Measurements from ENCODE around the gene KCNJ10. TPM values are rescaled to one million over a fixed set of nuclear protein-coding genes. Genes with fewer than 3 reads are reported as not detected.

The KCNJ10 gene
- total RNA-seq, 1 experiment from 2014 or later: 1.4 TPM

DNA sequence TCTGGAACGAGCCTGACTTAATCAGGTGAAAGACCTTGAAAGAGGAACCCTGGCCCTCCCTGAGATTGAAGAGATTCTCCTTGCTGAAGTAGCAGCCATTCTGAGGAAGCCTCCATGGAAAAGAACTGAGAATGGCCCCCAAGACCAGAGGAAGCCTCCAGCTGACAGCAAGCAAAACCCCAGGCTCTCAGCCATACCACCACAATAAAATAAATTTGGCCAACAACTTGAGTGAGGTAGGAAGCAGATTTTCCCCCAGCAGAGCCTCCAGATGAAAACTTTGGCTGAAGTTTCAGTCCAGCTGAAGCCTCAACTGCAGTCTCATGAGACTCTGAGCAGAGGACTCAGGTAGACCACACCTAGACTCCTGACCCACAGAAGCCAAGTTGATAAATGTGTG lies 82.0 kb downstream of the KCNJ10 start:
- ChIA-PET POLR2A (no interaction called here), CTCF (interaction anchor here (1.2 kb wide), 1 partner anchor 19 kb away, joined by 3 read pairs; no protein-coding TSS in a partner anchor)
- DNase-seq (ENCODE audit: low spot score) (no peak), ATAC-seq (no peak)
- H3K27me3 Mint-ChIP-seq (ENCODE audit: low read depth): no peaks in the 10 kb centered on the region; the same call in 1 of the 2 replicates
- H3K36me3 Mint-ChIP-seq: no peaks in the 10 kb centered on the region
- TF ChIP-seq PRRX2 (CRISPR knock-in tag; IDR thresholded peaks at IDR 0.05): no peak
- TF ChIP-seq NR1H2 (CRISPR knock-in tag; IDR thresholded peaks at IDR 0.05): no peak
- TF ChIP-seq ZNF121 (CRISPR knock-in tag; IDR thresholded peaks at IDR 0.05): no peak
- TF ChIP-seq SOX15 (CRISPR knock-in tag; IDR thresholded peaks at IDR 0.05): no peak
- no peak for TF ChIP-seq ESRRA (CRISPR knock-in tag; IDR thresholded peaks at IDR 0.05; ENCODE audit: borderline replicate concordance)
- no peak for TF ChIP-seq RELA (CRISPR knock-in tag; IDR thresholded peaks at IDR 0.05; ENCODE audit: borderline replicate concordance)
- TF ChIP-seq NFE2L1 (CRISPR knock-in tag; IDR thresholded peaks at IDR 0.05): no peak
- no peak for TF ChIP-seq ZNF671 (CRISPR knock-in tag; IDR thresholded peaks at IDR 0.05)
- H3K9me3 Mint-ChIP-seq: no peaks in the 10 kb centered on the region
- no peak overlapping the region for H3K4me3 Mint-ChIP-seq
- peaks cover 10% of the 10 kb centered on the region for H3K4me1 Mint-ChIP-seq
- no peak overlapping the region for H3K27ac Mint-ChIP-seq

DNA sequence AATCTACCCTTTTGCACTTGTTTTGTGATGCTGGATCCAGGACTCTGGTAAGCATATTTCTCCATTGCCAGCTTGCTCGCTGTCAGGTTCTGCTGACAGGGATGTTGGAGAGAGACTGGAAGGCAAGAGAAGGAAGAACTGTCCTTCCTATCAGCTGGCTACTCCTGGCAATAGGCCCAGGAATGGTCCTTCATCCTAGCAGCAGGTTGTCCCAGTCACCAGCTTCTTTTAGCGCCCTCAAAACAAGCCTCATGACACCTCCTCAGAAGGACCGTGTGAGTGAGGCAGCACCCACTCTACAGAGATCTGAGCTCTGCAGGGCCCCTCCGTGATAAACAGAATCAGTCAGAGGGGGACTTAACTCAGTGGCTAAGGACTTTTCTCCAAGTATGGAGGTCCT lies 82.8 kb downstream of the KCNJ10 start:
- no peak overlapping the region for H3K27ac Mint-ChIP-seq
- no peaks in the 10 kb centered on the region; the same call in 1 of the 2 replicates for H3K27me3 Mint-ChIP-seq (ENCODE audit: low read depth)
- TF ChIP-seq NR3C1 (CRISPR knock-in tag; conservative IDR thresholded peaks at IDR 0.05; ENCODE audit: low read depth) (no peak), SP1 (CRISPR knock-in tag; conservative IDR thresholded peaks at IDR 0.05) (no peak), ZNF317 (CRISPR knock-in tag; IDR thresholded peaks at IDR 0.05; ENCODE audit: borderline replicate concordance, low read depth) (no peak), KAT7 (CRISPR knock-in tag; IDR thresholded peaks at IDR 0.05; ENCODE audit: borderline replicate concordance) (no peak), OVOL2 (CRISPR knock-in tag; IDR thresholded peaks at IDR 0.05; ENCODE audit: borderline replicate concordance) (no peak), SMAD3 (CRISPR knock-in tag; IDR thresholded peaks at IDR 0.05; ENCODE audit: borderline replicate concordance) (no peak), RORB (CRISPR knock-in tag; IDR thresholded peaks at IDR 0.05) (no peak), ATF1 (CRISPR knock-in tag; IDR thresholded peaks at IDR 0.05) (no peak), TEAD4 (CRISPR knock-in tag; IDR thresholded peaks at IDR 0.05) (no peak)
- TF ChIP-seq, protein P1, sequence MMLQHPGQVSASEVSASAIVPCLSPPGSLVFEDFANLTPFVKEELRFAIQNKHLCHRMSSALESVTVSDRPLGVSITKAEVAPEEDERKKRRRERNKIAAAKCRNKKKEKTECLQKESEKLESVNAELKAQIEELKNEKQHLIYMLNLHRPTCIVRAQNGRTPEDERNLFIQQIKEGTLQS (CRISPR knock-in tag; conservative IDR thresholded peaks at IDR 0.05): no peak
- TF ChIP-seq, protein P2, sequence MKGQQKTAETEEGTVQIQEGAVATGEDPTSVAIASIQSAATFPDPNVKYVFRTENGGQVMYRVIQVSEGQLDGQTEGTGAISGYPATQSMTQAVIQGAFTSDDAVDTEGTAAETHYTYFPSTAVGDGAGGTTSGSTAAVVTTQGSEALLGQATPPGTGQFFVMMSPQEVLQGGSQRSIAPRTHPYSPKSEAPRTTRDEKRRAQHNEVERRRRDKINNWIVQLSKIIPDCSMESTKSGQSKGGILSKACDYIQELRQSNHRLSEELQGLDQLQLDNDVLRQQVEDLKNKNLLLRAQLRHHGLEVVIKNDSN (CRISPR knock-in tag; IDR thresholded peaks at IDR 0.05): no peak
- TF ChIP-seq, protein P3, sequence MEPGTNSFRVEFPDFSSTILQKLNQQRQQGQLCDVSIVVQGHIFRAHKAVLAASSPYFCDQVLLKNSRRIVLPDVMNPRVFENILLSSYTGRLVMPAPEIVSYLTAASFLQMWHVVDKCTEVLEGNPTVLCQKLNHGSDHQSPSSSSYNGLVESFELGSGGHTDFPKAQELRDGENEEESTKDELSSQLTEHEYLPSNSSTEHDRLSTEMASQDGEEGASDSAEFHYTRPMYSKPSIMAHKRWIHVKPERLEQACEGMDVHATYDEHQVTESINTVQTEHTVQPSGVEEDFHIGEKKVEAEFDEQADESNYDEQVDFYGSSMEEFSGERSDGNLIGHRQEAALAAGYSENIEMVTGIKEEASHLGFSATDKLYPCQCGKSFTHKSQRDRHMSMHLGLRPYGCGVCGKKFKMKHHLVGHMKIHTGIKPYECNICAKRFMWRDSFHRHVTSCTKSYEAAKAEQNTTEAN (CRISPR knock-in tag; IDR thresholded peaks at IDR 0.05): no peak
- TF ChIP-seq, protein P4, sequence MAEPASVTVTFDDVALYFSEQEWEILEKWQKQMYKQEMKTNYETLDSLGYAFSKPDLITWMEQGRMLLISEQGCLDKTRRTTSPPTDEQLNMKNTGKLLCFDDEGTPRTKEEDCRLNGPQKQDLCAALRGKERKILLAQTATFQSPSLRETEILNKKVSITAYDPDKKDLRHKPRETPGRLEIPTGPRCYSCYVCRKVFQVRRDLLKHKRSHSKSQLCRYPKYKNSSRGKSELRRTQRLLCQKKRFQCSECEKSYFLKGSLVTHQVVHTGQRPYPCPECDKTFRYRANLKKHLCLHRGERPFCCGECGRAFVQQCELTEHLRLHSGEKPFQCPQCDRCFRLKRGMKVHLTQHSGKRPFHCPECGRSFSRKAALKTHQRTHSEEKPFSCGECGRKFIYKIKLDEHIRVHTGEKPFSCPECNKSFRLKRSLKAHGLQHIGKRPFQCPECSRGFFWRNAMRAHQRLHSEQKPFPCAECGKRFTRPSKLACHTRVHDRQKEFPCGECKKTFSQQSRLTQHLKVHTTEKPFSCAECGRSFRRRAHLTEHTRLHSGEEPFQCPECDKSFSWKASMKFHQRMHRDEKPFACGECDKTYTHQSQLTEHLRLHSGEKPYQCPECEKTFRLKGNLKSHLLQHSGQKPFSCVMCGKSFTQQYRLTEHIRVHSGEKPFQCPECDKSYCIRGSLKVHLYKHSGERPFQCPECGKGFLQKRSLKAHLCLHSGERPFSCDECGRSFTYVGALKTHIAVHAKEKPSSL (CRISPR knock-in tag; conservative IDR thresholded peaks at IDR 0.05): no peak
- TF ChIP-seq, protein P5, sequence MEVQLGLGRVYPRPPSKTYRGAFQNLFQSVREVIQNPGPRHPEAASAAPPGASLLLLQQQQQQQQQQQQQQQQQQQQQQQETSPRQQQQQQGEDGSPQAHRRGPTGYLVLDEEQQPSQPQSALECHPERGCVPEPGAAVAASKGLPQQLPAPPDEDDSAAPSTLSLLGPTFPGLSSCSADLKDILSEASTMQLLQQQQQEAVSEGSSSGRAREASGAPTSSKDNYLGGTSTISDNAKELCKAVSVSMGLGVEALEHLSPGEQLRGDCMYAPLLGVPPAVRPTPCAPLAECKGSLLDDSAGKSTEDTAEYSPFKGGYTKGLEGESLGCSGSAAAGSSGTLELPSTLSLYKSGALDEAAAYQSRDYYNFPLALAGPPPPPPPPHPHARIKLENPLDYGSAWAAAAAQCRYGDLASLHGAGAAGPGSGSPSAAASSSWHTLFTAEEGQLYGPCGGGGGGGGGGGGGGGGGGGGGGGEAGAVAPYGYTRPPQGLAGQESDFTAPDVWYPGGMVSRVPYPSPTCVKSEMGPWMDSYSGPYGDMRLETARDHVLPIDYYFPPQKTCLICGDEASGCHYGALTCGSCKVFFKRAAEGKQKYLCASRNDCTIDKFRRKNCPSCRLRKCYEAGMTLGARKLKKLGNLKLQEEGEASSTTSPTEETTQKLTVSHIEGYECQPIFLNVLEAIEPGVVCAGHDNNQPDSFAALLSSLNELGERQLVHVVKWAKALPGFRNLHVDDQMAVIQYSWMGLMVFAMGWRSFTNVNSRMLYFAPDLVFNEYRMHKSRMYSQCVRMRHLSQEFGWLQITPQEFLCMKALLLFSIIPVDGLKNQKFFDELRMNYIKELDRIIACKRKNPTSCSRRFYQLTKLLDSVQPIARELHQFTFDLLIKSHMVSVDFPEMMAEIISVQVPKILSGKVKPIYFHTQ (CRISPR knock-in tag; IDR thresholded peaks at IDR 0.05): no peak
- TF ChIP-seq, protein P6, sequence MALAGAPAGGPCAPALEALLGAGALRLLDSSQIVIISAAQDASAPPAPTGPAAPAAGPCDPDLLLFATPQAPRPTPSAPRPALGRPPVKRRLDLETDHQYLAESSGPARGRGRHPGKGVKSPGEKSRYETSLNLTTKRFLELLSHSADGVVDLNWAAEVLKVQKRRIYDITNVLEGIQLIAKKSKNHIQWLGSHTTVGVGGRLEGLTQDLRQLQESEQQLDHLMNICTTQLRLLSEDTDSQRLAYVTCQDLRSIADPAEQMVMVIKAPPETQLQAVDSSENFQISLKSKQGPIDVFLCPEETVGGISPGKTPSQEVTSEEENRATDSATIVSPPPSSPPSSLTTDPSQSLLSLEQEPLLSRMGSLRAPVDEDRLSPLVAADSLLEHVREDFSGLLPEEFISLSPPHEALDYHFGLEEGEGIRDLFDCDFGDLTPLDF (CRISPR knock-in tag; IDR thresholded peaks at IDR 0.05): no peak
- DNase-seq (ENCODE audit: low spot score) (no peak), ATAC-seq (no peak)
- H3K9me3 Mint-ChIP-seq: no peaks in the 10 kb centered on the region
- H3K4me3 Mint-ChIP-seq: no peak overlapping the region
- H3K36me3 Mint-ChIP-seq: no peaks in the 10 kb centered on the region
- ChIA-PET CTCF (interaction anchor here (0.9 to 1.3 kb wide), 3 partner anchors 19 to 91 kb away, joined by 3 to 7 read pairs (median 4); no protein-coding TSS in a partner anchor), POLR2A (no interaction called here)
- peaks cover 10% of the 10 kb centered on the region for H3K4me1 Mint-ChIP-seq

Measured in WTC11 (cell line).